WTC11 (cell line): Measurements from ENCODE around the gene PTPN1.

Experiments
- ATF1 ChIP-seq: sonication (generic); formaldehyde crosslinking; IDR thresholded peaks from 2 replicates; pipeline ENCODE4 v1.8.1; 2023; ENCODE audit warnings: mild to moderate bottlenecking, moderate library complexity, missing genetic modification reagents
- GRHL2 ChIP-seq: fragments of 250-450 bp; sonication (Bioruptor Pico); IDR thresholded peaks from 2 replicates; pipeline ENCODE4 v1.8.0; 2022; ENCODE audit warnings: mild to moderate bottlenecking, moderate library complexity; ENCODE audit not compliant: insufficient replicate concordance, severe bottlenecking
- SP1 ChIP-seq: sonication (generic); formaldehyde crosslinking; conservative IDR thresholded peaks from 2 replicates; pipeline ENCODE4 v1.8.1; 2022; ENCODE audit warnings: missing genetic modification reagents
- TF ChIP-seq, protein P1 (sequence below): fragments of 200-600 bp; IDR thresholded peaks from 2 replicates; pipeline ENCODE4 v1.8.0; 2022; ENCODE audit warnings: antibody characterized with exemption
- TF ChIP-seq, protein P2 (sequence below): sonication (generic); formaldehyde crosslinking; IDR thresholded peaks from 2 replicates; pipeline ENCODE4 v1.8.1; 2023; ENCODE audit warnings: mild to moderate bottlenecking, missing genetic modification reagents
- TF ChIP-seq, protein P3 (sequence below): sonication (generic); formaldehyde crosslinking; IDR thresholded peaks from 2 replicates; pipeline ENCODE4 v1.8.1; 2023; ENCODE audit warnings: mild to moderate bottlenecking, moderate library complexity, missing genetic modification reagents

DNA sequence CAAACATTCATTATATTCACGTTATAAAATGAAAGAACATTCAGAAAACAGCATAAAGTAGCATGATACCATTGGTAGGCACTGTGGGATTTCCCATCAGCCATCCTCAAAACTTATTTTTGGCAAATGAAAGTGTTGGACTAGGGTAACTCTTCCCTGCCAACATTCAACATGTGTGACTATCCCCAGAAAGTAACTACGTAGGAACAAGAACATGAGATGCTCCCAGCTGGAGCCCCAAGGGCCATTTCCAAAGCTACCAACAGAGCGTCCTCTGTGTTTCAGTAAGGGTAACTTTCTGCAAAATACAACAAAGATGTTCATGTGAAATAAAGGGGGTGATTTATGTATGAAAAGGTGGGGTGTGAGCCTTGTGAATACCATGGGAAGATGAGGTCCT, 28.4 kb upstream of the PTPN1 start:
- TF ChIP-seq GRHL2 (CRISPR knock-in tag) (no peak), SP1 (no peak), ATF1 (no peak)
- TF ChIP-seq, protein P1, sequence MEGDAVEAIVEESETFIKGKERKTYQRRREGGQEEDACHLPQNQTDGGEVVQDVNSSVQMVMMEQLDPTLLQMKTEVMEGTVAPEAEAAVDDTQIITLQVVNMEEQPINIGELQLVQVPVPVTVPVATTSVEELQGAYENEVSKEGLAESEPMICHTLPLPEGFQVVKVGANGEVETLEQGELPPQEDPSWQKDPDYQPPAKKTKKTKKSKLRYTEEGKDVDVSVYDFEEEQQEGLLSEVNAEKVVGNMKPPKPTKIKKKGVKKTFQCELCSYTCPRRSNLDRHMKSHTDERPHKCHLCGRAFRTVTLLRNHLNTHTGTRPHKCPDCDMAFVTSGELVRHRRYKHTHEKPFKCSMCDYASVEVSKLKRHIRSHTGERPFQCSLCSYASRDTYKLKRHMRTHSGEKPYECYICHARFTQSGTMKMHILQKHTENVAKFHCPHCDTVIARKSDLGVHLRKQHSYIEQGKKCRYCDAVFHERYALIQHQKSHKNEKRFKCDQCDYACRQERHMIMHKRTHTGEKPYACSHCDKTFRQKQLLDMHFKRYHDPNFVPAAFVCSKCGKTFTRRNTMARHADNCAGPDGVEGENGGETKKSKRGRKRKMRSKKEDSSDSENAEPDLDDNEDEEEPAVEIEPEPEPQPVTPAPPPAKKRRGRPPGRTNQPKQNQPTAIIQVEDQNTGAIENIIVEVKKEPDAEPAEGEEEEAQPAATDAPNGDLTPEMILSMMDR, result no peak
- TF ChIP-seq, protein P2, sequence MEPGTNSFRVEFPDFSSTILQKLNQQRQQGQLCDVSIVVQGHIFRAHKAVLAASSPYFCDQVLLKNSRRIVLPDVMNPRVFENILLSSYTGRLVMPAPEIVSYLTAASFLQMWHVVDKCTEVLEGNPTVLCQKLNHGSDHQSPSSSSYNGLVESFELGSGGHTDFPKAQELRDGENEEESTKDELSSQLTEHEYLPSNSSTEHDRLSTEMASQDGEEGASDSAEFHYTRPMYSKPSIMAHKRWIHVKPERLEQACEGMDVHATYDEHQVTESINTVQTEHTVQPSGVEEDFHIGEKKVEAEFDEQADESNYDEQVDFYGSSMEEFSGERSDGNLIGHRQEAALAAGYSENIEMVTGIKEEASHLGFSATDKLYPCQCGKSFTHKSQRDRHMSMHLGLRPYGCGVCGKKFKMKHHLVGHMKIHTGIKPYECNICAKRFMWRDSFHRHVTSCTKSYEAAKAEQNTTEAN (CRISPR knock-in tag), result no peak
- TF ChIP-seq, protein P3, sequence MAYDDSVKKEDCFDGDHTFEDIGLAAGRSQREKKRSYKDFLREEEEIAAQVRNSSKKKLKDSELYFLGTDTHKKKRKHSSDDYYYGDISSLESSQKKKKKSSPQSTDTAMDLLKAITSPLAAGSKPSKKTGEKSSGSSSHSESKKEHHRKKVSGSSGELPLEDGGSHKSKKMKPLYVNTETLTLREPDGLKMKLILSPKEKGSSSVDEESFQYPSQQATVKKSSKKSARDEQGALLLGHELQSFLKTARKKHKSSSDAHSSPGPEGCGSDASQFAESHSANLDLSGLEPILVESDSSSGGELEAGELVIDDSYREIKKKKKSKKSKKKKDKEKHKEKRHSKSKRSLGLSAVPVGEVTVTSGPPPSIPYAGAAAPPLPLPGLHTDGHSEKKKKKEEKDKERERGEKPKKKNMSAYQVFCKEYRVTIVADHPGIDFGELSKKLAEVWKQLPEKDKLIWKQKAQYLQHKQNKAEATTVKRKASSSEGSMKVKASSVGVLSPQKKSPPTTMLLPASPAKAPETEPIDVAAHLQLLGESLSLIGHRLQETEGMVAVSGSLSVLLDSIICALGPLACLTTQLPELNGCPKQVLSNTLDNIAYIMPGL, result no peak
